NCI-H1694 (cell line): ENCODE measurements around the gene TNRC18.
"Not testable (repeated sequence)": the region's sequence is repeated elsewhere in the genome, so short reads cannot be mapped to it uniquely, and the experiment has no call there.

ENCODE experiments used
- DNase-seq: peaks from one replicate; lab custom pipeline; 2025; lab: John Stamatoyannopoulos, UW

TNRC18 gene

GRCh38 chr7:5291301-5291700 lies 132.3 kb downstream of the TNRC18 start:
- no peak for DNase-seq

- no peak for DNase-seq
Observed at GRCh38 chr7:5289355-5289754, 134.3 kb downstream of the TNRC18 start.

GRCh38 chr7:5288560-5288959 lies 135.1 kb downstream of the TNRC18 start:
- not testable (repeated sequence) for DNase-seq

- no peak for DNase-seq
Observed at GRCh38 chr7:5287802-5288201, 135.8 kb downstream of the TNRC18 start.

- not testable (repeated sequence) for DNase-seq
Observed at GRCh38 chr7:5287373-5287772, 136.3 kb downstream of the TNRC18 start.

GRCh38 chr7:5286933-5287332 lies 136.7 kb downstream of the TNRC18 start:
- DNase-seq: no peak

GRCh38 chr7:5284304-5285281 lies 139.0 kb downstream of the TNRC18 start:
- DNase-seq: peak; percentile 85

GRCh38 chr7:5283421-5284303 lies 140.0 kb downstream of the TNRC18 start:
- DNase-seq: no peak

- DNase-seq: no peak
Observed at GRCh38 chr7:5282543-5283316, 140.9 kb downstream of the TNRC18 start, which contains the start of gene SLC29A4. Gene SLC29A4 (plus strand): TSS chr7:5282943. CDS start chr7:5287817, 4,874 bp downstream.

GRCh38 chr7:5281598-5282500 lies 141.8 kb downstream of the TNRC18 start:
- not testable (repeated sequence) for DNase-seq

- DNase-seq: no peak
Observed at GRCh38 chr7:5279734-5280133, 143.9 kb downstream of the TNRC18 start.

GRCh38 chr7:5278766-5279165 lies 144.9 kb downstream of the TNRC18 start:
- DNase-seq: no peak

GRCh38 chr7:5276611-5277010 lies 147.0 kb downstream of the TNRC18 start:
- DNase-seq: peak; percentile 44

- not testable (repeated sequence) for DNase-seq
Observed at GRCh38 chr7:5276123-5276522, 147.5 kb downstream of the TNRC18 start.

GRCh38 chr7:5275510-5275909 lies 148.1 kb downstream of the TNRC18 start:
- peak; percentile 82 for DNase-seq

GRCh38 chr7:5274985-5275431 lies 148.6 kb downstream of the TNRC18 start:
- peak; percentile 29 for DNase-seq

GRCh38 chr7:5274441-5274840 lies 149.2 kb downstream of the TNRC18 start:
- DNase-seq: no peak

GRCh38 chr7:5273831-5274405 lies 149.7 kb downstream of the TNRC18 start:
- peak; percentile 81 for DNase-seq

- DNase-seq: no peak
Observed at GRCh38 chr7:5270788-5271187, 152.8 kb downstream of the TNRC18 start.

- not testable (repeated sequence) for DNase-seq
Observed at GRCh38 chr7:5269992-5270657, 153.5 kb downstream of the TNRC18 start.
